Parathyroid adenoma (tissue), 2 donors: ENCODE measurements around the gene FOXN3.

Source experiments
- H2AFZ ChIP-seq: fragments of 300-600 bp; sonication (generic); one replicate; pipeline ENCODE4 v1.7.0; 2017; ENCODE audit warnings: antibody characterized with exemption, mild to moderate bottlenecking
- H3K27ac ChIP-seq: fragments of 300-600 bp; sonication (generic); one replicate; pipeline ENCODE4 v1.7.0; 2017
- H3K27me3 ChIP-seq: fragments of 300-600 bp; sonication (generic); one replicate; pipeline ENCODE4 v1.7.0; 2017; ENCODE audit warnings: low read length; ENCODE audit not compliant: control insufficient read depth, insufficient read depth
- H3K36me3 ChIP-seq: fragments of 300-600 bp; sonication (generic); one replicate; pipeline ENCODE4 v1.7.0; 2017; ENCODE audit warnings: low read length; ENCODE audit not compliant: control insufficient read depth, insufficient read depth
- H3K4me1 ChIP-seq: fragments of 300-600 bp; sonication (generic); one replicate; pipeline ENCODE4 v1.7.0; 2017; ENCODE audit warnings: control low read depth
- H3K4me2 ChIP-seq: fragments of 300-600 bp; sonication (generic); one replicate; pipeline ENCODE4 v1.7.0; 2017; ENCODE audit warnings: low read length
- H3K4me3 ChIP-seq: fragments of 300-600 bp; sonication (generic); one replicate; pipeline ENCODE4 v1.7.0; 2017; ENCODE audit warnings: low read depth, low read length
- H3K79me2 ChIP-seq: fragments of 300-600 bp; sonication (generic); one replicate; pipeline ENCODE4 v1.7.0; 2017; ENCODE audit warnings: control low read depth
- H3K9ac ChIP-seq: fragments of 300-600 bp; sonication (generic); one replicate; pipeline ENCODE4 v1.7.0; 2017; ENCODE audit warnings: mild to moderate bottlenecking
- H3K9me3 ChIP-seq: fragments of 300-600 bp; sonication (generic); one replicate; pipeline ENCODE4 v1.7.0; 2017; ENCODE audit warnings: low read length; ENCODE audit not compliant: control insufficient read depth
- TF ChIP-seq, protein P1 (sequence below): fragments of 300-600 bp; sonication (generic); IDR thresholded peaks from one replicate; pipeline ENCODE4 v1.7.0; 2017; ENCODE audit warnings: antibody characterized with exemption, mild to moderate bottlenecking
- donor health status: primary hyperparathyroidism.

Gene FOXN3

GRCh38 chr14:89248411-89249064, 168.5 kb downstream of the FOXN3 start:
- Histone ChIP-seq H3K79me2 (peaks cover 19% of the 10 kb centered on the region), H3K9ac (no peak overlapping the region), H3K27me3 (no peaks in the 10 kb centered on the region), H3K36me3 (no peaks in the 10 kb centered on the region), H3K27ac (no peak overlapping the region), H2AFZ (no peak overlapping the region), H3K4me1 (peaks cover 9% of the 10 kb centered on the region), H3K4me2 (no peak overlapping the region), H3K9me3 (no peaks in the 10 kb centered on the region), H3K4me3 (no peak overlapping the region)
- TF ChIP-seq, protein P1, sequence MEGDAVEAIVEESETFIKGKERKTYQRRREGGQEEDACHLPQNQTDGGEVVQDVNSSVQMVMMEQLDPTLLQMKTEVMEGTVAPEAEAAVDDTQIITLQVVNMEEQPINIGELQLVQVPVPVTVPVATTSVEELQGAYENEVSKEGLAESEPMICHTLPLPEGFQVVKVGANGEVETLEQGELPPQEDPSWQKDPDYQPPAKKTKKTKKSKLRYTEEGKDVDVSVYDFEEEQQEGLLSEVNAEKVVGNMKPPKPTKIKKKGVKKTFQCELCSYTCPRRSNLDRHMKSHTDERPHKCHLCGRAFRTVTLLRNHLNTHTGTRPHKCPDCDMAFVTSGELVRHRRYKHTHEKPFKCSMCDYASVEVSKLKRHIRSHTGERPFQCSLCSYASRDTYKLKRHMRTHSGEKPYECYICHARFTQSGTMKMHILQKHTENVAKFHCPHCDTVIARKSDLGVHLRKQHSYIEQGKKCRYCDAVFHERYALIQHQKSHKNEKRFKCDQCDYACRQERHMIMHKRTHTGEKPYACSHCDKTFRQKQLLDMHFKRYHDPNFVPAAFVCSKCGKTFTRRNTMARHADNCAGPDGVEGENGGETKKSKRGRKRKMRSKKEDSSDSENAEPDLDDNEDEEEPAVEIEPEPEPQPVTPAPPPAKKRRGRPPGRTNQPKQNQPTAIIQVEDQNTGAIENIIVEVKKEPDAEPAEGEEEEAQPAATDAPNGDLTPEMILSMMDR, result no peak

GRCh38 chr14:89247457-89248122, 169.4 kb downstream of the FOXN3 start:
- Histone ChIP-seq H3K27me3 (no peaks in the 10 kb centered on the region), H3K4me3 (no peak overlapping the region), H3K4me1 (peaks cover 18% of the 10 kb centered on the region)

GRCh38 chr14:89246290-89246689, 170.7 kb downstream of the FOXN3 start:
- Histone ChIP-seq H3K4me2 (no peak overlapping the region), H3K9me3 (no peaks in the 10 kb centered on the region), H2AFZ (no peak overlapping the region), H3K36me3 (no peaks in the 10 kb centered on the region), H3K9ac (no peak overlapping the region), H3K27me3 (no peaks in the 10 kb centered on the region), H3K4me3 (no peak overlapping the region), H3K27ac (no peak overlapping the region), H3K79me2 (peaks cover 20% of the 10 kb centered on the region), H3K4me1 (peaks cover 18% of the 10 kb centered on the region)
- TF ChIP-seq, protein P1, result no peak

More at GRCh38 chr14:89247457-89248122, 169.4 kb downstream of the FOXN3 start:
- Histone ChIP-seq H3K27ac (no peak overlapping the region), H3K9ac (no peak overlapping the region), H3K36me3 (no peaks in the 10 kb centered on the region), H3K79me2 (peaks cover 19% of the 10 kb centered on the region), H3K4me2 (no peak overlapping the region), H3K9me3 (no peaks in the 10 kb centered on the region), H2AFZ (no peak overlapping the region)
- TF ChIP-seq, protein P1, result no peak

- Histone ChIP-seq H3K27ac (no peak overlapping the region), H3K4me3 (no peak overlapping the region), H3K9ac (no peak overlapping the region), H3K9me3 (no peaks in the 10 kb centered on the region), H3K4me2 (no peak overlapping the region), H3K36me3 (no peaks in the 10 kb centered on the region), H2AFZ (no peak overlapping the region), H3K4me1 (peaks cover 18% of the 10 kb centered on the region), H3K27me3 (no peaks in the 10 kb centered on the region), H3K79me2 (peaks cover 20% of the 10 kb centered on the region)
- TF ChIP-seq, protein P1, result no peak
These were observed 171.2 kb downstream of the FOXN3 start for GRCh38 chr14:89245802-89246201.
